IPS-18c (cell line): ENCODE results near the gene SH3RF1.

Experiments
- H3K4me3 ChIP-seq: 2 replicates; pipeline ENCODE4 v1.7.0; 2013; ENCODE audit warnings: low read depth, mild to moderate bottlenecking, low read length, moderate library complexity; ENCODE audit not compliant: insufficient read depth
- H3K9me3 ChIP-seq: one replicate; pipeline ENCODE4 v1.6.1; 2013; ENCODE audit warnings: mild to moderate bottlenecking, low read length, moderate library complexity; ENCODE audit not compliant: control insufficient read depth, insufficient read depth

The SH3RF1 gene

DNA sequence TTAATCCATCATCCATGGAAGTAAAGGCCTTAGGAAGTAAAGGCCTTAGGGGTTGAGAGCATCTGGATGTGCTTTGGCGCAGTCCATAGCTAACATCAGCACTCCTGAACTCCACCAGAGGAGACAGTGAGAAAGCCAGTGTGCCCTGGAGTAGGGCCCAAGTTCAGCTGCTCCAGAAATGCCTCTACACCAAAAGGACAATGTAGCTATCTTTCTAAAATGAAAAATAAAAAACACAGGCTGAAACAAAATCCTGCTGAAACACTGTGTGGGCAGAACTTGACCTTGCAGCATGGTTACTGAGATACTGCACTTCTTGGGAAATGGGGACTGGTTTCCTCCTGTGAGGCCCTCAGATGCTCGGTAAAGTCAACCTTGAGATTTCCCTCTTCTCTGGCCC, 29.3 kb downstream of the SH3RF1 start:
- no peaks in the 10 kb centered on the region for H3K9me3 ChIP-seq
- H3K4me3 ChIP-seq: no peak overlapping the region

DNA sequence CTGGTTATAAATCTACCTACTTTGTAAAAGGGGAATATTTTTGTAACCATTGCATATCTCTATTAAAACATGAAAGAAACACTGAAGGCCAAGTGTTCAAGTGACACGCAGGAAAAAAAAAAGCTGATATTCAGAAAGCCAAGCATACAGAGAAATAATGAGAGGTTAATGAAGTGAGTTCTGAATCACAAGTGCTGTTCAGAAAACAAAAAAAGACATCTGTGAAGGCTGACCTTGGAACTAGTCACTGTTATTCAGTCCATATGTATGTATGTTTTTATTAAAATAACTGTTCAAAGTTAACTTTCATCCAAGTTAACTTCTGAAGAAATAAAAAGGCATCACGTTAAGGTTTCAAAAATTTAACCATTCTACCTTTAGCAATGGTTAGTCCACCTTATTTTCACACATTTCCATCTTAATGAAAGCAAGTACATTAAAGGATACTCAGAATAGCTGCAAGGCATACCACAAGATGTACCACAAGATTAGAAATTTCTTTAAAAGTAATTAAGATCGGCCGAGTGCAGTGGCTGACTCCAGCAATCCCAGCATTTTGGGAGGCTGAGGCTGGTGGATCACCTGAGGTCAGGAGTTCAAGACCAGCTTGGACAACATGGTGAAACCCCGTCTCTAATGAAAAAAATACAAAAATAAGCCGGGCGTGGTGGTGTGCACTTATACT, 31.4 kb downstream of the SH3RF1 start:
- Histone ChIP-seq H3K9me3 (no peaks in the 10 kb centered on the region), H3K4me3 (no peak overlapping the region)

DNA sequence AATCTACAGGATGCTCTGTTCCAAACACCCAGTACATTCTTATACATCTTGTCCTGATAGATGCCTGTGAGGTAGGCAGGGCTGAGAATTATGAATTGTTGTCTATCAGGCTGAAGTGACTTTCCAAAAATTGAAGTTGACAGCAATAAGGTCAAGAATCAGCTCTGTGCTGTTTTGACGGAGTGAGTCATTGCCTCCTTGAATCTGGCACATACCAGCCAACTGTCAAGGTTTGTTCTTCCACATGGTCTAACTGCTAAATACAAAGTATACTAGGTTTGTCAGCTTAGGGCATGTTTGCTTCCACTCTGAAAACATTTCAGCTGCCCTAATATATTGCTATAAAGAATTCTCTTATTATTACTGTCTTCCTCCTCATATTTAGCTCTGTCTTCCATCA, 32.3 kb downstream of the SH3RF1 start:
- no peak overlapping the region for H3K4me3 ChIP-seq

GRCh38 chr4:169236873-169237626, 33.7 kb downstream of the SH3RF1 start:
- Histone ChIP-seq H3K9me3 (no peaks in the 10 kb centered on the region), H3K4me3 (no peak overlapping the region)

More for the DNA sequence above, 32.3 kb downstream of the SH3RF1 start:
- H3K9me3 ChIP-seq: no peaks in the 10 kb centered on the region

GRCh38 chr4:169236078-169236477, 34.7 kb downstream of the SH3RF1 start:
- no peak overlapping the region for H3K4me3 ChIP-seq

GRCh38 chr4:169234137-169234855, 36.5 kb downstream of the SH3RF1 start:
- H3K4me3 ChIP-seq: no peak overlapping the region
- H3K9me3 ChIP-seq: no peaks in the 10 kb centered on the region

More at GRCh38 chr4:169236078-169236477, 34.7 kb downstream of the SH3RF1 start:
- no peaks in the 10 kb centered on the region for H3K9me3 ChIP-seq

- Histone ChIP-seq H3K4me3 (no peak overlapping the region), H3K9me3 (no peaks in the 10 kb centered on the region)
These were observed 37.1 kb downstream of the SH3RF1 start for GRCh38 chr4:169233691-169234090.

DNA sequence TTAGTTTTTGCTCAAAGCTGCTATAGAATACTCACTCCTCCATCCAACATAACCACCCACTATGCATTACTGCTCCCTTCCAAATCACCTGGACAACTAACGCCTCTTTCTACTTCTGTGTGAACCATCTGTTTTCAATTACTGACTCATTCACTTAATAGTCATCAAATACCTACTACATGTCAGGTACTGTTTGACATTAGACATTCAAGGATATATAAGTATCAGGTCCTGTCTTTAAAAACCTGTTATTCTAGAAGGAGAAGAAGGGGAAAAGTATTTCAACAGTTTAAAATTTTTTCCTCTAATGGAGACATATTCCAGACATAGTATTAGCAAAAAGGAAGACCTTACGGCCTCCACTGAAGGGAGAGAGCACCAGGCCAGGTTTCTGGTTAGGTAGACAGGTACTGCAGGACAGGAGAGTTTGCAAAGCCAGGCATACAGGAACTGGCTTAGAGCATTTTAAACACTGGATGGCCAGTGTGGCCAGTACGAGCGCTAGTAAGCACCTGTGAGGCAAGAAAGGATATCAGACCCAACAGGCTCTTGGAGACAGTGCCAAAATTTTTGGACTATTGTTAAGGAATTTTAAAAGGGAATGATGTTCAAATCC, 39.0 kb downstream of the SH3RF1 start:
- no peaks in the 10 kb centered on the region for H3K9me3 ChIP-seq
- no peak overlapping the region for H3K4me3 ChIP-seq

GRCh38 chr4:169229571-169230028, 41.2 kb downstream of the SH3RF1 start:
- Histone ChIP-seq H3K9me3 (no peaks in the 10 kb centered on the region), H3K4me3 (no peak overlapping the region)

- no peaks in the 10 kb centered on the region for H3K9me3 ChIP-seq
- H3K4me3 ChIP-seq: no peak overlapping the region
These were observed 42.7 kb downstream of the SH3RF1 start for GRCh38 chr4:169228076-169228475.

DNA sequence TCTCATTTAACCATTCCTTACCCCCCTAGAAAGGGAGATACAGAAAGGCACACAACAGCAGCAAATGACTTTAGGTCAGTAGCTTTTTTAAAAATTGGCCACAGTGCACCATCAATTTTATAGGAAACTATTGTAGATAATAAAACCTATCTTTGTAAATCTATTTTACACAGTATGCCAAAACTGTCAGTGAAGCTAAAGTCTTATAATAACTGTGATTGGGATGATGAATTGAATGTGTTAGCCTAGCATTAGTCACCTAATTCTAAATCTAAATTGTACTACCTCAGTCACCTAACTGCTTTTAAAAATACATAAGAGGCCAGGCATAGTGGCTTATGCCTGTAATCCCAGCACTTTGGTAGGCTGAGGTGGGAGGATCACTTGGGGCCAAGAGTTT, 44.2 kb downstream of the SH3RF1 start:
- no peaks in the 10 kb centered on the region for H3K9me3 ChIP-seq
- H3K4me3 ChIP-seq: no peak overlapping the region

DNA sequence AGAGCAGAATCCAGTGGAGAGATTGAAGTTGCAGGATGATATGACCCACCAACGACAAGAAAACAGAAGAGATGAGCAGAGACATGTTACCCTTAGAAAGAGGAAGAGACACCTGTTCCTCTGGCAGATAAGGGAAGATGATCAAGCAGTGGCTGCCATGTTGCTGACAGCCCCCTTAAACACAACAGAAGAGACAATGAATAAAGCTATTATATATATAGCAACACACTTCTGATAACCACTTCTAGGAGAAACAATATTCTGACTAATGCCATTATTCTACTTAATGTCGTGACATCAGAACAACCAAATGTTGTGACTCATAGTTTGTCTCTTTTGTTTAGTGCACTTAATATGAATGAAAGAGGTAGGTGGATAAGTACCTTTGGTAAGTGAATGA, 44.9 kb downstream of the SH3RF1 start:
- H3K4me3 ChIP-seq: no peak overlapping the region

GRCh38 chr4:169225058-169225751, 45.6 kb downstream of the SH3RF1 start:
- Histone ChIP-seq H3K4me3 (no peak overlapping the region), H3K9me3 (no peaks in the 10 kb centered on the region)

More for the DNA sequence above, 44.9 kb downstream of the SH3RF1 start:
- H3K9me3 ChIP-seq: no peaks in the 10 kb centered on the region

DNA sequence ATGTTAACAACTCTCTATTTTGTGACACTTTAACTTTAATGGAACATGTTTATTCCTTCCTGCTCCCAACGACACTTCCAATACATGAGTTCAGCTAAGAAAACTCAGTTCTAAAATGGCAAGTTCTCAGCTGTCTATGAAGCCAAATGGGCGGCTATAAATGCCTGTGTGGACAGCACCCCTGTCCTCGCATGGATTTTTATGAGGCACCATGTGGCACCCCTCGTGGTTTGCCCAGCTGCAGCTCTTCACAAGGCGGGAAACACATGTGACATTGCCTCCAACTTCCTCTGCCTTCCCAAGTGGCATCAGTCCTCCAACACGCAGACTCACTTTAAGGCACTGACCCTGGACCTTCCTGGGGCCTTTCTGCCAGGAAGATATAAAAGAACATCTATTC, 48.0 kb downstream of the SH3RF1 start:
- Histone ChIP-seq H3K9me3 (no peaks in the 10 kb centered on the region), H3K4me3 (no peak overlapping the region)

GRCh38 chr4:169221662-169222061, 49.1 kb downstream of the SH3RF1 start:
- Histone ChIP-seq H3K4me3 (no peak overlapping the region), H3K9me3 (no peaks in the 10 kb centered on the region)

GRCh38 chr4:169220854-169221411, 49.8 kb downstream of the SH3RF1 start:
- H3K9me3 ChIP-seq: no peaks in the 10 kb centered on the region
- no peak overlapping the region for H3K4me3 ChIP-seq

- H3K4me3 ChIP-seq: no peak overlapping the region
These were observed 50.3 kb downstream of the SH3RF1 start for GRCh38 chr4:169220447-169220846.

More at GRCh38 chr4:169220447-169220846, 50.3 kb downstream of the SH3RF1 start:
- H3K9me3 ChIP-seq: no peaks in the 10 kb centered on the region
